Measurements from ENCODE around the gene MYRIP.

The MYRIP gene

GRCh38 chr3:40047406-40047805 is 238.0 kb downstream of the MYRIP start:
- Histone ChIP-seq H3K9ac (ENCODE audit: low read length) (no peak overlapping the region), H3K27ac (ENCODE audit: low read depth, low read length) (no peak overlapping the region), H3K4me2 (ENCODE audit: low read depth, low read length, poor library complexity, severe bottlenecking) (no peak overlapping the region), H4K20me1 (ENCODE audit: low read depth, low read length) (no peaks in the 10 kb centered on the region), H3K79me2 (ENCODE audit: insufficient read depth, low read length) (no peaks in the 10 kb centered on the region), H3K4me3 (ENCODE audit: insufficient read depth, low read length, poor library complexity, severe bottlenecking) (no peak overlapping the region), H3K36me3 (ENCODE audit: low read length) (no peaks in the 10 kb centered on the region), H3K9me2 (replicated peaks; ENCODE audit: insufficient read depth, low read length) (no peaks in the 10 kb centered on the region), H3F3A (ENCODE audit: insufficient read depth) (no peaks in the 10 kb centered on the region), H3K9me3 (ENCODE audit: insufficient read depth, low read length) (no peaks in the 10 kb centered on the region), H3K27me3 (ENCODE audit: low read length) (no peaks in the 10 kb centered on the region), H2AFZ (ENCODE audit: low read depth, low read length, severe bottlenecking) (no peak overlapping the region)
- no peak for TF ChIP-seq EZH2phosphoT487 (conservative IDR thresholded peaks at IDR 0.05; ENCODE audit: low read length)
- TF ChIP-seq CTCF (IDR thresholded peaks at IDR 0.05; ENCODE audit: insufficient read depth, low read length, poor library complexity, severe bottlenecking) = no peak

GRCh38 chr3:40053663-40054062 is 244.3 kb downstream of the MYRIP start:
- Histone ChIP-seq H4K20me1 (ENCODE audit: low read depth, low read length) (no peaks in the 10 kb centered on the region), H3K9ac (ENCODE audit: low read length) (no peak overlapping the region), H3K4me3 (ENCODE audit: insufficient read depth, low read length, poor library complexity, severe bottlenecking) (no peak overlapping the region), H3K27ac (ENCODE audit: low read depth, low read length) (no peak overlapping the region), H2AFZ (ENCODE audit: low read depth, low read length, severe bottlenecking) (no peak overlapping the region), H3K9me3 (ENCODE audit: insufficient read depth, low read length) (no peaks in the 10 kb centered on the region), H3K4me2 (ENCODE audit: low read depth, low read length, poor library complexity, severe bottlenecking) (no peak overlapping the region), H3K27me3 (ENCODE audit: low read length) (no peaks in the 10 kb centered on the region), H3K36me3 (ENCODE audit: low read length) (no peaks in the 10 kb centered on the region), H3F3A (ENCODE audit: insufficient read depth) (no peaks in the 10 kb centered on the region), H3K79me2 (ENCODE audit: insufficient read depth, low read length) (no peaks in the 10 kb centered on the region), H3K9me2 (replicated peaks; ENCODE audit: insufficient read depth, low read length) (no peaks in the 10 kb centered on the region)
- TF ChIP-seq EZH2phosphoT487 (conservative IDR thresholded peaks at IDR 0.05; ENCODE audit: low read length) (no peak), CTCF (IDR thresholded peaks at IDR 0.05; ENCODE audit: insufficient read depth, low read length, poor library complexity, severe bottlenecking) (no peak)

GRCh38 chr3:40054568-40055222 is 245.3 kb downstream of the MYRIP start:
- H4K20me1 ChIP-seq (ENCODE audit: low read depth, low read length) = no peaks in the 10 kb centered on the region
- TF ChIP-seq EZH2phosphoT487 (conservative IDR thresholded peaks at IDR 0.05; ENCODE audit: low read length) (no peak), CTCF (IDR thresholded peaks at IDR 0.05; ENCODE audit: insufficient read depth, low read length, poor library complexity, severe bottlenecking) (no peak)
- H3K79me2 ChIP-seq (ENCODE audit: insufficient read depth, low read length) = no peaks in the 10 kb centered on the region
- no peaks in the 10 kb centered on the region for H3K27me3 ChIP-seq (ENCODE audit: low read length)
- no peak overlapping the region for H3K9ac ChIP-seq (ENCODE audit: low read length)
- H3K4me3 ChIP-seq (ENCODE audit: insufficient read depth, low read length, poor library complexity, severe bottlenecking) = no peak overlapping the region
- H3F3A ChIP-seq (ENCODE audit: insufficient read depth) = no peaks in the 10 kb centered on the region
- H3K9me3 ChIP-seq (ENCODE audit: insufficient read depth, low read length) = no peaks in the 10 kb centered on the region
- H3K36me3 ChIP-seq (ENCODE audit: low read length) = no peaks in the 10 kb centered on the region
- H3K4me2 ChIP-seq (ENCODE audit: low read depth, low read length, poor library complexity, severe bottlenecking) = no peak overlapping the region
- no peak overlapping the region for H2AFZ ChIP-seq (ENCODE audit: low read depth, low read length, severe bottlenecking)
- H3K9me2 ChIP-seq (replicated peaks; ENCODE audit: insufficient read depth, low read length) = no peaks in the 10 kb centered on the region
- H3K27ac ChIP-seq (ENCODE audit: low read depth, low read length) = no peak overlapping the region

Data from SU-DHL-6 (cell line).